Measurements from ENCODE around the gene FOXI3. TPM values are rescaled to one million over a fixed set of nuclear protein-coding genes. Genes with fewer than 3 reads are reported as not detected.
A peak's percentile ranks its signal among the peaks of the same experiment; 100 is the strongest.
"Not testable (repeated sequence)": the region's sequence is repeated elsewhere in the genome, so short reads cannot be mapped to it uniquely, and the experiment has no call there.

Gene FOXI3
- total RNA-seq, 1 donor from 2014 or later = 0.34 TPM

DNA sequence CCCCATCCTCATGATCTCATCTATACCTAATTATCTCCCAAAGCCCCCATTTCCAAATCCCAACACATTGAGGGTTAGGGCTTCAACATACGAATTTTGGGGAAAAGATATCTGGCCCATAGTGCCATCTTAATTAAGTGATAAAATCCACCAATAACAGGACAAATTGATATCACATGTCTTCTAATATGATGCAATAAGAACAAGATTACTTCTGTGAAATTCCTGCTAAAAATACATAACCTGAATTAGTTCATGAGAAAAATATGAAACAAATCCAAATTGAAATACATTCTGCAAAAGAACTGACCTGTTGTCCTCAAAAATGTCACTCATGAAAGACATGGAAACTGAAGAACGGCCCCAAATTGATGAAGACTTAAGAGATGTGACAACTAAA lies 28.8 kb downstream of the FOXI3 start:
- no peak for DNase-seq
- Mint-ChIP-seq H3K27me3 (ENCODE audit: unreplicated experiment) (no peaks in the 10 kb centered on the region), H3K36me3 (ENCODE audit: unreplicated experiment) (no peaks in the 10 kb centered on the region), H3K4me3 (ENCODE audit: unreplicated experiment) (no peak overlapping the region), H3K9me3 (ENCODE audit: unreplicated experiment) (no peaks in the 10 kb centered on the region), H3K27ac (ENCODE audit: unreplicated experiment) (no peak overlapping the region), H3K4me1 (ENCODE audit: low read depth, unreplicated experiment) (no peaks in the 10 kb centered on the region)
- TF ChIP-seq CTCF (IDR thresholded peaks at IDR 0.05; ENCODE audit: partially characterized antibody, unreplicated experiment) = no peak

GRCh38 chr2:88419051-88419450 lies 33.4 kb downstream of the FOXI3 start:
- H3K36me3 Mint-ChIP-seq (ENCODE audit: unreplicated experiment); H3K27ac Mint-ChIP-seq (ENCODE audit: unreplicated experiment); DNase-seq; H3K9me3 Mint-ChIP-seq (ENCODE audit: unreplicated experiment); H3K27me3 Mint-ChIP-seq (ENCODE audit: unreplicated experiment); H3K4me3 Mint-ChIP-seq (ENCODE audit: unreplicated experiment); H3K4me1 Mint-ChIP-seq (ENCODE audit: low read depth, unreplicated experiment): not testable (repeated sequence)

GRCh38 chr2:88416016-88416663 lies 36.4 kb downstream of the FOXI3 start:
- no peak for TF ChIP-seq CTCF (IDR thresholded peaks at IDR 0.05; ENCODE audit: partially characterized antibody, unreplicated experiment)
- Mint-ChIP-seq H3K36me3 (ENCODE audit: unreplicated experiment) (no peaks in the 10 kb centered on the region), H3K4me3 (ENCODE audit: unreplicated experiment) (no peak overlapping the region), H3K9me3 (ENCODE audit: unreplicated experiment) (no peaks in the 10 kb centered on the region), H3K4me1 (ENCODE audit: low read depth, unreplicated experiment) (no peaks in the 10 kb centered on the region), H3K27me3 (ENCODE audit: unreplicated experiment) (no peaks in the 10 kb centered on the region), H3K27ac (ENCODE audit: unreplicated experiment) (no peak overlapping the region)
- no peak for DNase-seq

DNA sequence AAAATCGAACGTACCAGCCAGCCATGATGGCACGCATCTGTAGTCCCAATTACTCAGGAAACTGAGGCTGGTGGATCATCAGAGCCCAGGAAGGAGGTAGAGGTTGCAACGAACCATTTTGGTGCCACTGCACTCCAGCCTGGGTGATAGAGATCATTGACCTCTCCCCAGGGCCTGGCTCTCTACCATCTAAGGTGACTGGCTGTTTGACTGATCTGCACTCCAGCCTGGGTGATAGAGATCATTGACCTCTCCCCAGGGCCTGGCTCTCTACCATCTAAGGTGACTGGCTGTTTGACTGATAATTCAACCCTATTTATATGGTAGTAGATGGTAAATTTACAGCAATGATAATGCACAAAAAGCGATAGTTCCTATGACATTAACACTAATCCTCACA lies 43.6 kb downstream of the FOXI3 start:
- DNase-seq; H3K27me3 Mint-ChIP-seq (ENCODE audit: unreplicated experiment); H3K4me1 Mint-ChIP-seq (ENCODE audit: low read depth, unreplicated experiment); H3K4me3 Mint-ChIP-seq (ENCODE audit: unreplicated experiment); H3K9me3 Mint-ChIP-seq (ENCODE audit: unreplicated experiment); H3K27ac Mint-ChIP-seq (ENCODE audit: unreplicated experiment); H3K36me3 Mint-ChIP-seq (ENCODE audit: unreplicated experiment): not testable (repeated sequence)

- TF ChIP-seq CTCF (IDR thresholded peaks at IDR 0.05; ENCODE audit: partially characterized antibody, unreplicated experiment) = no peak
- Mint-ChIP-seq H3K36me3 (ENCODE audit: unreplicated experiment) (no peaks in the 10 kb centered on the region), H3K27ac (ENCODE audit: unreplicated experiment) (peak overlapping the region; percentile 67), H3K4me1 (ENCODE audit: low read depth, unreplicated experiment) (peaks cover 11% of the 10 kb centered on the region), H3K27me3 (ENCODE audit: unreplicated experiment) (no peaks in the 10 kb centered on the region), H3K9me3 (ENCODE audit: unreplicated experiment) (no peaks in the 10 kb centered on the region), H3K4me3 (ENCODE audit: unreplicated experiment) (peak overlapping the region; percentile 0)
- DNase-seq = no peak
These were observed 52.3 kb downstream of the FOXI3 start for GRCh38 chr2:88400037-88400767.

- Mint-ChIP-seq H3K36me3 (ENCODE audit: unreplicated experiment) (no peaks in the 10 kb centered on the region), H3K27me3 (ENCODE audit: unreplicated experiment) (no peaks in the 10 kb centered on the region), H3K27ac (ENCODE audit: unreplicated experiment) (no peak overlapping the region), H3K4me3 (ENCODE audit: unreplicated experiment) (no peak overlapping the region), H3K4me1 (ENCODE audit: low read depth, unreplicated experiment) (peaks cover 11% of the 10 kb centered on the region), H3K9me3 (ENCODE audit: unreplicated experiment) (no peaks in the 10 kb centered on the region)
- TF ChIP-seq CTCF (IDR thresholded peaks at IDR 0.05; ENCODE audit: partially characterized antibody, unreplicated experiment) = no peak
- no peak for DNase-seq
These were observed 54.3 kb downstream of the FOXI3 start for GRCh38 chr2:88398180-88398579.

Measured in glutamatergic neuron (in vitro differentiated cells).